Measurements from ENCODE around the gene TAS1R3.

The TAS1R3 gene

DNA sequence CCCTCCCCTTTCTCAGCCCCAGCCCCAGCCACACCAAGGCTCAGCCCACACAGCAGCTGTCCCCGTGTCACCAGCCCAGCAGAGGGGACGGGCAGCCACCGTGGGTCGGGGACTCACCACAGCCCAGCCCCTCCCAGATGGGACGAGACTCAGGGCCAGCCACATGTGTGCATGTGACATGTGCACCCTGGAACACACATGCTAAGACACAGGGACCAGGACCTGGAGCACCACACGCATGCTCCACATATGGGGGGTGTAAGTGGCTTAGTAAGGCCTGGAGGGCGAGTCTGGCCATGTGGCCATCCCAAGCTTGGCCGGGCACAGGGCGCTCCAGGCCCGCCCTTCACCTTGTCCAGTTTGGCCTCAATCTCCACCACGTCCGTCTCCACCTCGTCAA, 27.3 kb upstream of the TAS1R3 start:
- TF ChIP-seq PPARA (CRISPR knock-in tag; IDR thresholded peaks at IDR 0.05; ENCODE audit: borderline replicate concordance) (no peak), ZFP3 (CRISPR knock-in tag; IDR thresholded peaks at IDR 0.05) (no peak)
- no peak for ATAC-seq

DNA sequence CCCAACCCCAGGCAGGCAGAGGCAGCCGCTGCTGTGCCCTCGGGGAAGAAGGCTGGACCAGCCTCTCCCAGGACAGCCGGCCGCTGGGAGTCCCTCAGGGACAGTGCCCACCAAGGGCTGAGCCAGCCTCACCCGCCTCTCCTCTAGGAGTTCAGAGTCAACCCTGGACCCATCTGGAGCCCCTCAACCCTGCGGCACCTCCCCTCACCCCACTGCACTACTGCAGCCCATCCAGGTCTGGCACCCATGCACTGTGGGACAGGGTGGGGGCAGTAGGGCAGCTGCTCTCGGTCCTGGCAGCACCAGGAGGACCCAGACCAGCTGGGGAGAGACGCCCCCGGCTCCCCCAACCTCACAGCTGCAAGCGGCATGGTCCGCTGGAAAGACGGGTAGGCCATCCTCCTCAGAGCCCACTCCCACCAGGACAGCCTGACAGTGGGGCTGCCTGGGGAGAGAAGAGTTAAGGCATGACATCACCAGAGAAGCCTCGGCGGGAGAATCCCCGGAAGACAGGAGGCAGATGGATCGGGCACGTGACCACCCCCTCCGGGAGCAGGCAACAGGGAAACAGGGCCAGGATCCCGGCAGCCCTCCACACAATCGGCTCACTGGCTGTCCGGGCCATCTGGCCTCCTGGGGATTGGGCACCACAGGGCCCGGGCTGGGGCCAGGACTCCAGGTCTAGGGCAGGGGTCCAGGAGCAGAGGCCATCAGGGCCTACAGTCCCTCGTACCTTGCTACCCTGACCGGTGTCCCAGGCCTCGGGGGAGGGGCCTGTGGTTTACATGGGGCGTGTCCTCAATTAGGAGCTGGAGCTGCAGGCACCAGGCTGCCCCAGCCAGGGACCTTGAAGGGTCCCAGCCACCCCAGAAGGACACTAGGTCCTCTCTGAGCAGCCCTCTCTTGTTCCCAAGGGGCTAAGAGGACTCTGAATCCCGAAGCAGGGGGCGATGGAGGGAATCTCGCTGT, 26.5 kb upstream of the TAS1R3 start:
- no peak for TF ChIP-seq ZC3H10 (CRISPR knock-in tag; IDR thresholded peaks at IDR 0.05)
- no peak for TF ChIP-seq OSR1 (CRISPR knock-in tag; IDR thresholded peaks at IDR 0.05)
- 0 out of 2 replicates have a peak, but pooled peaks have one; percentile 71 for TF ChIP-seq CSDC2 (CRISPR knock-in tag; IDR thresholded peaks at IDR 0.05)
- TF ChIP-seq, protein P1, sequence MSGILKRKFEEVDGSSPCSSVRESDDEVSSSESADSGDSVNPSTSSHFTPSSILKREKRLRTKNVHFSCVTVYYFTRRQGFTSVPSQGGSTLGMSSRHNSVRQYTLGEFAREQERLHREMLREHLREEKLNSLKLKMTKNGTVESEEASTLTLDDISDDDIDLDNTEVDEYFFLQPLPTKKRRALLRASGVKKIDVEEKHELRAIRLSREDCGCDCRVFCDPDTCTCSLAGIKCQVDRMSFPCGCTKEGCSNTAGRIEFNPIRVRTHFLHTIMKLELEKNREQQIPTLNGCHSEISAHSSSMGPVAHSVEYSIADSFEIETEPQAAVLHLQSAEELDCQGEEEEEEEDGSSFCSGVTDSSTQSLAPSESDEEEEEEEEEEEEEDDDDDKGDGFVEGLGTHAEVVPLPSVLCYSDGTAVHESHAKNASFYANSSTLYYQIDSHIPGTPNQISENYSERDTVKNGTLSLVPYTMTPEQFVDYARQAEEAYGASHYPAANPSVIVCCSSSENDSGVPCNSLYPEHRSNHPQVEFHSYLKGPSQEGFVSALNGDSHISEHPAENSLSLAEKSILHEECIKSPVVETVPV (CRISPR knock-in tag; IDR thresholded peaks at IDR 0.05), result no peak
- TF ChIP-seq ZFP3 (CRISPR knock-in tag; IDR thresholded peaks at IDR 0.05), result no peak
- 0 out of 2 replicates have a peak, but pooled peaks have one; percentile 17 for TF ChIP-seq ZNF8 (CRISPR knock-in tag; IDR thresholded peaks at IDR 0.05)
- no peak for TF ChIP-seq ZNF565 (CRISPR knock-in tag; conservative IDR thresholded peaks at IDR 0.05; ENCODE audit: low read depth)
- TF ChIP-seq RARB (CRISPR knock-in tag; IDR thresholded peaks at IDR 0.05), result no peak
- no peak for TF ChIP-seq SNAI2 (CRISPR knock-in tag; IDR thresholded peaks at IDR 0.05)
- TF ChIP-seq GLIS3 (CRISPR knock-in tag; IDR thresholded peaks at IDR 0.05), result no peak
- no peak for TF ChIP-seq ZNF70 (CRISPR knock-in tag; IDR thresholded peaks at IDR 0.05)
- TF ChIP-seq TCF4 (CRISPR knock-in tag; IDR thresholded peaks at IDR 0.05; ENCODE audit: borderline replicate concordance), result peak; percentile 23; the same call in 1 of the 2 replicates
- TF ChIP-seq ZFP30 (CRISPR knock-in tag; IDR thresholded peaks at IDR 0.05), result no peak; the same call in 1 of the 2 replicates
- TF ChIP-seq PPARA (CRISPR knock-in tag; IDR thresholded peaks at IDR 0.05; ENCODE audit: borderline replicate concordance), result peak; percentile 17; the same call in 1 of the 2 replicates
- no peak for TF ChIP-seq ESRRG (CRISPR knock-in tag; IDR thresholded peaks at IDR 0.05)
- no peak for TF ChIP-seq BACH2 (CRISPR knock-in tag; IDR thresholded peaks at IDR 0.05; ENCODE audit: borderline replicate concordance)
- TF ChIP-seq, protein P2, sequence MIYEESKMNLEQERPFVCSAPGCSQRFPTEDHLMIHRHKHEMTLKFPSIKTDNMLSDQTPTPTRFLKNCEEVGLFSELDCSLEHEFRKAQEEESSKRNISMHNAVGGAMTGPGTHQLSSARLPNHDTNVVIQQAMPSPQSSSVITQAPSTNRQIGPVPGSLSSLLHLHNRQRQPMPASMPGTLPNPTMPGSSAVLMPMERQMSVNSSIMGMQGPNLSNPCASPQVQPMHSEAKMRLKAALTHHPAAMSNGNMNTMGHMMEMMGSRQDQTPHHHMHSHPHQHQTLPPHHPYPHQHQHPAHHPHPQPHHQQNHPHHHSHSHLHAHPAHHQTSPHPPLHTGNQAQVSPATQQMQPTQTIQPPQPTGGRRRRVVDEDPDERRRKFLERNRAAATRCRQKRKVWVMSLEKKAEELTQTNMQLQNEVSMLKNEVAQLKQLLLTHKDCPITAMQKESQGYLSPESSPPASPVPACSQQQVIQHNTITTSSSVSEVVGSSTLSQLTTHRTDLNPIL (CRISPR knock-in tag; IDR thresholded peaks at IDR 0.05; ENCODE audit: low read depth), result peak; percentile 75; the same call in 1 of the 2 replicates
- 0 out of 2 replicates have a peak, but pooled peaks have one; percentile 56 for TF ChIP-seq ARNTL (CRISPR knock-in tag; IDR thresholded peaks at IDR 0.05; ENCODE audit: borderline replicate concordance, low read depth)
- TF ChIP-seq, protein P3, sequence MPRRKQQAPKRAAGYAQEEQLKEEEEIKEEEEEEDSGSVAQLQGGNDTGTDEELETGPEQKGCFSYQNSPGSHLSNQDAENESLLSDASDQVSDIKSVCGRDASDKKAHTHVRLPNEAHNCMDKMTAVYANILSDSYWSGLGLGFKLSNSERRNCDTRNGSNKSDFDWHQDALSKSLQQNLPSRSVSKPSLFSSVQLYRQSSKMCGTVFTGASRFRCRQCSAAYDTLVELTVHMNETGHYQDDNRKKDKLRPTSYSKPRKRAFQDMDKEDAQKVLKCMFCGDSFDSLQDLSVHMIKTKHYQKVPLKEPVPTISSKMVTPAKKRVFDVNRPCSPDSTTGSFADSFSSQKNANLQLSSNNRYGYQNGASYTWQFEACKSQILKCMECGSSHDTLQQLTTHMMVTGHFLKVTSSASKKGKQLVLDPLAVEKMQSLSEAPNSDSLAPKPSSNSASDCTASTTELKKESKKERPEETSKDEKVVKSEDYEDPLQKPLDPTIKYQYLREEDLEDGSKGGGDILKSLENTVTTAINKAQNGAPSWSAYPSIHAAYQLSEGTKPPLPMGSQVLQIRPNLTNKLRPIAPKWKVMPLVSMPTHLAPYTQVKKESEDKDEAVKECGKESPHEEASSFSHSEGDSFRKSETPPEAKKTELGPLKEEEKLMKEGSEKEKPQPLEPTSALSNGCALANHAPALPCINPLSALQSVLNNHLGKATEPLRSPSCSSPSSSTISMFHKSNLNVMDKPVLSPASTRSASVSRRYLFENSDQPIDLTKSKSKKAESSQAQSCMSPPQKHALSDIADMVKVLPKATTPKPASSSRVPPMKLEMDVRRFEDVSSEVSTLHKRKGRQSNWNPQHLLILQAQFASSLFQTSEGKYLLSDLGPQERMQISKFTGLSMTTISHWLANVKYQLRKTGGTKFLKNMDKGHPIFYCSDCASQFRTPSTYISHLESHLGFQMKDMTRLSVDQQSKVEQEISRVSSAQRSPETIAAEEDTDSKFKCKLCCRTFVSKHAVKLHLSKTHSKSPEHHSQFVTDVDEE (CRISPR knock-in tag; IDR thresholded peaks at IDR 0.05), result peak; percentile 78; the same call in 1 of the 2 replicates
- TF ChIP-seq, protein P4, sequence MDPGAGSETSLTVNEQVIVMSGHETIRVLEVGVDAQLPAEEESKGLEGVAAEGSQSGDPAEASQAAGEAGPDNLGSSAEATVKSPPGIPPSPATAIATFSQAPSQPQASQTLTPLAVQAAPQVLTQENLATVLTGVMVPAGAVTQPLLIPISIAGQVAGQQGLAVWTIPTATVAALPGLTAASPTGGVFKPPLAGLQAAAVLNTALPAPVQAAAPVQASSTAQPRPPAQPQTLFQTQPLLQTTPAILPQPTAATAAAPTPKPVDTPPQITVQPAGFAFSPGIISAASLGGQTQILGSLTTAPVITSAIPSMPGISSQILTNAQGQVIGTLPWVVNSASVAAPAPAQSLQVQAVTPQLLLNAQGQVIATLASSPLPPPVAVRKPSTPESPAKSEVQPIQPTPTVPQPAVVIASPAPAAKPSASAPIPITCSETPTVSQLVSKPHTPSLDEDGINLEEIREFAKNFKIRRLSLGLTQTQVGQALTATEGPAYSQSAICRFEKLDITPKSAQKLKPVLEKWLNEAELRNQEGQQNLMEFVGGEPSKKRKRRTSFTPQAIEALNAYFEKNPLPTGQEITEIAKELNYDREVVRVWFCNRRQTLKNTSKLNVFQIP (CRISPR knock-in tag; IDR thresholded peaks at IDR 0.05; ENCODE audit: borderline replicate concordance, low read depth), result no peak
- TF ChIP-seq, protein P5, sequence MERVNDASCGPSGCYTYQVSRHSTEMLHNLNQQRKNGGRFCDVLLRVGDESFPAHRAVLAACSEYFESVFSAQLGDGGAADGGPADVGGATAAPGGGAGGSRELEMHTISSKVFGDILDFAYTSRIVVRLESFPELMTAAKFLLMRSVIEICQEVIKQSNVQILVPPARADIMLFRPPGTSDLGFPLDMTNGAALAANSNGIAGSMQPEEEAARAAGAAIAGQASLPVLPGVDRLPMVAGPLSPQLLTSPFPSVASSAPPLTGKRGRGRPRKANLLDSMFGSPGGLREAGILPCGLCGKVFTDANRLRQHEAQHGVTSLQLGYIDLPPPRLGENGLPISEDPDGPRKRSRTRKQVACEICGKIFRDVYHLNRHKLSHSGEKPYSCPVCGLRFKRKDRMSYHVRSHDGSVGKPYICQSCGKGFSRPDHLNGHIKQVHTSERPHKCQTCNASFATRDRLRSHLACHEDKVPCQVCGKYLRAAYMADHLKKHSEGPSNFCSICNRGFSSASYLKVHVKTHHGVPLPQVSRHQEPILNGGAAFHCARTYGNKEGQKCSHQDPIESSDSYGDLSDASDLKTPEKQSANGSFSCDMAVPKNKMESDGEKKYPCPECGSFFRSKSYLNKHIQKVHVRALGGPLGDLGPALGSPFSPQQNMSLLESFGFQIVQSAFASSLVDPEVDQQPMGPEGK (CRISPR knock-in tag; IDR thresholded peaks at IDR 0.05; ENCODE audit: borderline replicate concordance), result no peak
- no peak for TF ChIP-seq TOX (CRISPR knock-in tag; IDR thresholded peaks at IDR 0.05; ENCODE audit: borderline replicate concordance)
- TF ChIP-seq ISL1 (CRISPR knock-in tag; IDR thresholded peaks at IDR 0.05), result no peak
- ATAC-seq, result peak; percentile 50
